Erythroblast (primary cell): ENCODE measurements around the gene LIN28A.

Experiments used
- DNase-seq, 2 experiments: peaks; one replicate each; lab custom pipeline; 2025; lab: John Stamatoyannopoulos, UW
- GATA1 ChIP-seq: IDR thresholded peaks from 2 replicates; pipeline ENCODE4 v1.6.1; 2011; ENCODE audit warnings: low read depth, mild to moderate bottlenecking, control low read depth, low read length, moderate library complexity
- POLR2A ChIP-seq: IDR thresholded peaks from 2 replicates; pipeline ENCODE4 v1.6.1; 2011; ENCODE audit warnings: mild to moderate bottlenecking, low read length

LIN28A gene

DNA sequence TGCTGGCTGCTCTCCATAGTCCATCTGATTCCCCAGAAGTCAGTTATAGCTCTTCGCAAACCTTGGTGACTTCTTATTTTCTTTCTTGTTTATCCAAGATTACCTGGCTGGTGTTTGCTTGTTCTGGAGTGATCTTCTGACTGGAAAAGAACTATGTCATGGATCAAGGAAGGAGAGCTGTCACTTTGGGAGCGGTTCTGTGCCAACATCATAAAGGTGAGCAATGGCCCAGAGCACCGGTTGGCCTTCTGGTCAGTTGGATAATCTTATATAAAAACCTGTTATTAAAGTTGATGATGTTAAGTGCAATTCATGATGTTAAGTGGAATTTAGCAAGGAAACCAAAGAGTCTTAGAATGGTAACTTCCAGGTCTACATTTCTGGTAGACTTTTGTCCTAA is 22.2 kb downstream of the LIN28A start:
- TF ChIP-seq POLR2A (no peak), GATA1 (no peak)
- no peak for DNase-seq

DNA sequence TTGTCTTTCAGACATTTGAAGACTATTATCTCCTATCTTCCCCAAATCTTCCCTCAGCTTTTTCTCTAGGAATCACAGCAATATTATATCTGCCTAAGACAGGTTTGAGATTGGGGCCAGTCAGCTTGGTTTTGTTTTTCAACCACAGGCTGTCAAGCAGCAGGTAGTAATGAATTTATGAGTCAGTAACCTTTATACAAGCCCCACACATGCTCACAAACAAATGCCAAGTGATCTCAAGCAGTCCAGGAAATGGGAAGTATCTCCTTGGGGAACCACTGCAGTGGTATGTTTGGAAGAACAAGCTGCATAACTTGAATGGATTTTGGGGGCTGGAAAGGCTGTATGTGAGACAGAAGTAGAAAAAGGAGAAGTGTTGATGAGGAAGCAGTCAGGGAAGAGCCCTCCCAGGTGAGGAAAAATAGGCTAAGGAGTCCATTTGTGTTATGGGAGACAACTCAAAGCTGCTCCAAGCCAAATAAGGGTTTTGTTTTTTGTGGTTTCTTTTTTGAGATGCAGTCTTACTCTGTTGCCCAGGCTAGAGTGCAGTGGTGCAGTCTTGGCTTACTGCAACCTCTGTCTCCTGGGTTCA is 23.6 kb downstream of the LIN28A start:
- no peak for DNase-seq
- no peak for TF ChIP-seq GATA1
- TF ChIP-seq POLR2A: no peak

DNA sequence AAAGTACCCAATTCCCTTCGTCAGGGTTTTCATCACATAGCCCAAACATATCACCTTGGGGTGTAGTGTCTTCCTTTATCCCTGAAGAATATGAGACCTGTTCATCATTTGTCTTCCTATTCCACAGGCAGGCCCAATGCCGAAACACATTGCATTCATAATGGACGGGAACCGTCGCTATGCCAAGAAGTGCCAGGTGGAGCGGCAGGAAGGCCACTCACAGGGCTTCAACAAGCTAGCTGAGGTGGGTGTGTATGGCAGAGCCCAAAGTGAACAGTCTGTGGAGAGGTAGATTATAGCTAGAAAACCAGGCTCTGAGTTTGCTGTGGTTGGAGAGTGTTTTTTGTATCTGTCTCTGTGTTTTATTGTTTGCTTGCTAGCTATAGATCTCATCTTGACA is 27.4 kb downstream of the LIN28A start:
- TF ChIP-seq GATA1: no peak
- no peak for TF ChIP-seq POLR2A
- no peak for DNase-seq

DNA sequence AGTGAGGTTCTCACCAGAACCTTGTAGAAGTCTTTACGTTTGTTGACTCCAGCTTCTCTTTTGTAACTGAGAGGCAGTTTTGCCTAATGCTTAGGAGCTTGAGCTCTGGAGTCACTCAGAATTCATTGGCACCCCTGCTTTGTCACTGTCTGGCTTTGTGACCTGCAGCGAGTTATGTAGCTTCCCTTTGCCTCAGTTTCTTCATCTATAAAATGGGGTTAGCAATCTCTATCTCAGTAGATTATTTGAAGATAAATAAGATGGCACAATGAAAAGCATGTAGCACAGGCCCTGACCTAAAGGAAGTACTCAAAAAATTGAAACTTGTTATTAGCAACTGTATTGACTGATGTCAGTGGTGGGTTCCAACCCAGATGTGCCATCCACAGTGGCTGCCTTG is 29.6 kb downstream of the LIN28A start:
- no peak for TF ChIP-seq POLR2A
- TF ChIP-seq GATA1: no peak
- DNase-seq: no peak

DNA sequence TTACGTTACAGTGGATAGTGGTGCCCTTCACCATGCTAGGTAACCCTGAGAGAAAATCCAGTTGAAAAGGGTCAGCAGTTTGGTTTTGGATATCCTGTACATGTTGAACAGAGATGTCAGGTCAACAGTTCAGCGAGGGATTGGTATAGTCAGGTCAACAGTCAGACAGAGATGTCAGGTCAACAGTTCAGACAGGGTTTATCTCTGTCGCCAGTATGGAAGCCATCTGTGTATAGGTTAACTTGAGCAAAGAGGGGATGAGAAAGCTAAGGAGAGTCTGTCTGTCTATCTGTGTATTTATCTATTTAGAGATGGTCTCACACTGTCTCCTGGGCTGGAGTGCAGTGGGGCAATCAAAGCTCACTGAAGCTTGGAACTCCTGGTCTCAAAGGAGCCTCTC is 39.3 kb downstream of the LIN28A start:
- TF ChIP-seq GATA1 (no peak), POLR2A (no peak)
- DNase-seq: no peak

DNA sequence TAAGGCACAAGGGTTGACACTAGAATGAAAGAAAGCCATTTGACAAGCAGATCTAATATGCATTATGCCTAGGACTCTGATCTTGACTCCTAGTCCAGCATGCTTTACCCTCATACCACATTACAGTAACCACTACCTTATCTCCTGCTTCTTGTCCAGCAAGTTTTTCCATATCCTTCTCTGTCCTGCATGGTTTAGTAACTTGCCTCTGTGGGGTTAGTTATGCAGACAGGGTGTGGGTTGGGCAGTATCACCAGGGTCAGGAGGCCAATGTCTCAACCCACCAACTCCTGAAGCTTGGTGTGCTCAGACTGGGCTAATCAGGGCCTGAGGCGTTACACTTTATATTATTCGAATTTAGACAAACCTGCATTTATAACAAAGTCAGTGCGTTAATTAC is 40.3 kb downstream of the LIN28A start:
- no peak for DNase-seq

DNA sequence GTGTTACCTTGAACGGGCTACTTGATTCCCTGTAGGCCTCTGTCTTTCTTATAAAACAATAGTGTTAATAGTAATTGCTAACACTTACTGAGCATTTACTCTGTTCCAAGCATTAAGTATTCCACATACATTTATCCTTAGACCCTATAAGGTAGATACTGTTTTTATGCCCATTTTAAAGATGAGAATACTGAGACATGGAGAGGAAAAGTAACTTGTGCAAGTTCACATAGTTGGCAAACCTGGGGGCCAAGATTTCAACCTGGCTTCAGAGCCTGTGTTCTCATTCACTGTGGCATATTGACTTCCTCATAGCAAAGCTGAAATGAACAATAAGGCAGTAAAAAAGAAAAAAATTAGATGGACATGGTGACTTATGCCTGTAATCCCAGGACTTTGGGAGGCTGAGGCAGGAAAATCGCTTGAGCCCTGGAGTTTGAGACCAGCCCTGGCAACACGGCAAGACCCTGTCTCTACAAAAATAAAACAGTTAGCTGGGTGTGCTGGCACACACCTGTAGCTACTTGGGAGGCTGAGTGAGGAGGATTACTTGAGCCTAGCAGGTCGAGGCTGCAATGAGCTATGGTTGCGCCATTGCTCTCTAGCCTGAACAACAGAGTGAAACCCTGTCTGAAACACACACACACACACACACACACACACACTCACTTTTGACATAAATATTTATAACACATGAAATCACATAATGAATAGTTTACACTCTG is 42.0 kb downstream of the LIN28A start:
- no peak for DNase-seq
- TF ChIP-seq POLR2A: no peak
- no peak for TF ChIP-seq GATA1

More for the DNA sequence above, 40.3 kb downstream of the LIN28A start:
- no peak for TF ChIP-seq GATA1
- no peak for TF ChIP-seq POLR2A

DNA sequence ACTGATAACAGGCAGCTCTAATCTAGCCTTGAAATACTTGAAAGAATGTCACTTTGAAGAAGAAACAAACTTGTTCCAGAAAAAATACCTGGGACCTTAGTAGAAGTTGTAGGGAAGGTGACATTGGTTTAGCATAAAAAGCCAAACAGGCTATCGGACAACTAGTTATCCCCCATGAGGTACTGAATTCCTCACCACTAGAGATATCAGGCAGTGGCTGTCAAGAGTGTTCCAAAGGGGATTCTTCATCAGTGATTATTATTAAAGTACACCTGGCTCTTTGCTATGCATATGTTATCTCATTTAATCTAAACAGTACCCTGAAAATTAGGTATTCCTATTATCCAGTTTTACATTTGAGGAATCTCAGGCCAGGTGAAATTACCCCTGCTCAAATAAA is 48.5 kb downstream of the LIN28A start:
- no peak for DNase-seq
- TF ChIP-seq GATA1 (no peak), POLR2A (no peak)

DNA sequence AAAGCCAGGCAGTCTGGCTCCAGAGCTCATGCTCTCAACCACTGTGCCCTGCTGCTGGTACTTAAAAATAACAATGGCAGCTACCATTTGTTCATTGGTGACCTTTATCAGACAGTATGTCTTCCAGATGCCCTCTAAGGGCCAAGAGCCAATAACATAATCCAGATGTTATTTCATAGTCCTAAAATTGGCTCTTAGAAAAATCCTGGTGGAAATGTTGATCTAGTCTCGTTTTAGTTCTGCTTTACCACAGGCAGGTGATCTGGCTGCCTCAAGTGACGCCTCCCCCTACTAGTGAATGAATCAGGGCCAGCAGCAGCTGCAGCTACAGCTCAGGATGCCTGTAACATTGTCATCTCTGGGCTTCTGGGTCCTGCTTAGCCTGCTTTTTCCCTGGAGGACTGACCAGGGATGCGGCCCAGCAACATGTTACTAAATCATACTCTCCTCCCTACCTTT is 49.0 kb downstream of the LIN28A start:
- TF ChIP-seq GATA1 (no peak), POLR2A (no peak)
- no peak for DNase-seq

DNA sequence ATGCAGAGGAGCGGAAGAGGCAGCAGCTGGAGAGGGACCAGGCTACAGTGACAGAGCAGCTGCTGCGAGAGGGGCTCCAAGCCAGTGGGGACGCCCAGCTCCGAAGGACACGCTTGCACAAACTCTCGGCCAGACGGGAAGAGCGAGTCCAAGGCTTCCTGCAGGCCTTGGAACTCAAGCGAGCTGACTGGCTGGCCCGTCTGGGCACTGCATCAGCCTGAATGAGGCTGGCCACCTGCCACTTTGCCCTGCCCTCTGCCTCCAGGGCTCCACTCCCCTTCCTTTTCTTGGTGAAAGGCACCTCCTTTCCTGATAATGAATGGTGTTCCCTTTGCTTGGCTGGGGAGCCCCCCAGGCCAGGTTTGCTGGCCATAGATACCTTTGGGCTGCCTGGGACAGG is 58.3 kb downstream of the LIN28A start:
- TF ChIP-seq POLR2A (no peak), GATA1 (no peak)
- DNase-seq: no peak

DNA sequence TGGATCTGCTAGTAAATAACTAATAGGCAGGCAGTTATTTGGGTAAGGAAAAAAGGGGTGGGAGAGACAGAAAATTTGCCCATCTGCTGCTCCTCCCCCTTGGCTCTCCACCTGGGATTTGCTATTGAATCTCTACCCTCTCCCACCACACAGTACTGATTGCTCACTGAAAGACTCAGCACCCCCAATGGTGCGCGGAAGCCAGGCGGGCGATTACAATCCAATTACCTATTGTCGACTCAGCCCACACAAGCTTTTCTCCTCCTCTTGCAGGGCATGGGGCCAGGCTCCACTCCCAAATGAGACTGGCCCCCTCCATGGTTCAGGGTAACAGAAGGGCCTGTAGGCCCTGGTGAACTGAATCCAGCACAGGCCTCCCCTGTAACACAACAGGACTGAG is 58.9 kb downstream of the LIN28A start:
- no peak for DNase-seq
- TF ChIP-seq GATA1 (no peak), POLR2A (no peak)

DNA sequence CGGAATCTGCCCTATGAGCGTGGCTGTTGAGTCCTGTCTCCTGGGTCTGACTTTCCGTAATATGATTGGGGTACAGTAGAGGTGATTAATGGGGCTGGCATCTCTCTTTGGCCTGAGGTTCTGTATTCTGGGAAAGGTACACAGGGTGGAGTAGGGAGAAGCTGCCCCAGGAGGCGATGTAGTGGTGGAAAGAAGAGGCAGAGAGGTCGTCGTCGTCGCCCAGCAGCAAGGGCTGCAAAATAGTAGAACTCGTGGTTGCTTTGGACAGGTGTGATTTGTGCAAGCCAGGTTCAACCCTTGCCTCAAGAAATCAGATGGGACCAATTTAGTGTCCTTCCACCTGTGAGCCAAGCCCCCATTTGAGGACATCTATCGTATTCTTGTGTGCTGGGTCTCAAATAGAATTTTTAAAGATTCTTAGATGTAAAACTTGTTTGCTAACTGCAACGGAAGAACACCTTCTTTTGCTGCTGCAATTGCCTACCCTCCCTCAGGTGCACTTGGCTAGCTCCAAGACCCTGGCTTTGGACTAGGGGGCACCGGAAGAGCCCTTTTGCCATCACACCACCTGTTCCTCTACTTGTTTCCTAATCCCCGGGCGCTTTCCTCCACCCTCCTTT is 60.4 kb downstream of the LIN28A start:
- DNase-seq: no peak

DNA sequence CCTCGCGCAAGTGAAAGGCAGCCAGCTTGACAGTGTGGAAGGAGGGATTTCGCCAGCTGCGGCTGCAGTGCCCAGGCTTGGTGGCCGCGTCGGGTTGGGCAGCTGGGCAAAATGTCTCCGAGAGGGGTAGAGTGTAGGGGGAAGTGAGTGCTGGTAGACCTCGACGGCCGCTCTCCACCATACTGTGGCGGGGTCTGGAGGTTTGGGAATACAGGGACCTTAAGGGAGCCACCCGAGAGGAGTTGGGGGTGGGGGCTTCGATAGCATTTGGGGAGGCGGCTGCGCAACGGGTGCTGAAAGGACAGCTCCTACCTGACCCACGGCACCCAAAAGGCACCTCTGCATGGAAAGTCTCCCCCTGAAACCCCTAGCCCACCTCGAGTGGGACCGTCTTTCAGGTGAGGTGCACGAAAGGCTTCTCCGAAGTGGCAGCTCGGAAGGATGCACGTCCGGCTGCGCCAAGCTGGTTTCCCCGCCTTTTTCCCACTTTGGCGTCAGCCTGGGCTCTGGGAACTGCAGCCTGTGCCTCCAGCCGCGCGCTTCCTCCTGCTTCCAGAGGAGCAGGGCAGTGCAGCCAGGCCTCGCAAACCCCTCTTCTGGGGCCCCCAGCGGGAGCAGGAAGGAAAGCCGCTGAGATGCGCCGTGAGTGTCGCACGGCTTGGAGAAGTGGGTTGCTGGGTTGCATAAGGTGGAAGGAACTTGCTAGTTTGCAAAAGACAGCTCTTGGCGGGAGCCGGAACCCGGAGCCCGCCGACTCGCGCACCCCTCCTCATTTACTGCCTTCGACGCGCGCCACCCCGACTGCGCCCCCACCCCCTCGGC is 61.1 kb downstream of the LIN28A start:
- no peak for TF ChIP-seq GATA1
- peak; percentile 37 for TF ChIP-seq POLR2A
- peak; percentile 65 to 73 for DNase-seq

More for the DNA sequence above, 60.4 kb downstream of the LIN28A start:
- TF ChIP-seq POLR2A: no peak
- TF ChIP-seq GATA1: no peak

DNA sequence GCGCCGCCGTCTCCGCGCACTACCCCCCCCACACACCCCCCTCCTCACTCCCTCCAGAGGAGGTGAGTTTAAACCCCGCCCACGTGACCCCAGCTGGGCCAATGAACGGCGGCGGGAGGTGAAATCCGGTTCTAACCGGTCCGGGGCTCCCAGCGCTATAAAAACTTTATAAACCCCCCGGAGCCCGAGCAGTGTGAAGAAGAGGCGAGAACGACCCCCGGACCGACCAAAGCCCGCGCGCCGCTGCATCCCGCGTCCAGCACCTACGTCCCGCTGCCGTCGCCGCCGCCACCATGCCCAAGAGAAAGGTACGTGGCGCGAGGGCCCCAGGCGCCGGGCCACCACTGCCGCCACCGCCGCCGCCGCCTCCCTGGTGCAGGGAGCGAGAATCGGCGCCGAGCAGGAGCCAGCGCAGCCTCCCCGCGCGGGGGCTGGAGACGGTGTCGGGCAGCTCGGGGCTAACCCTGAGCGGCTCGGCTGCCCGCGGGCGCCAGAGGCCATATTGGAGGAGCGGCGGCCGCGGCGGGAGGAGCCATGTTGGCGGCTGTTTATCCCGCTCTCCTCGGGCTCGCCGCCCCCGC is 61.8 kb downstream of the LIN28A start, which contains the start of gene HMGN2:
Gene HMGN2, plus strand, starts transcription at position 121 of the 581 bp plus-strand sequence. Its CDS starts 173 bp downstream, at position 294.
- peak; percentile 91 to 93 for DNase-seq

More for the DNA sequence above, 61.8 kb downstream of the LIN28A start, which contains the start of gene HMGN2:
- peak; percentile 66 for TF ChIP-seq POLR2A
- no peak for TF ChIP-seq GATA1
